Omental fat pad (tissue), 4 donors: Measurements from ENCODE around the gene EPSTI1. TPM values are rescaled to one million over a fixed set of nuclear protein-coding genes. Genes with fewer than 3 reads are reported as not detected.

Experiments used
- ATAC-seq: fragments of 150-250 bp; one replicate; pipeline ENCODE4 v1.9.1; 2016; ENCODE audit warnings: mild to moderate bottlenecking, moderate library complexity; ENCODE audit not compliant: low FRiP score
- DNase-seq: peaks from one replicate; pipeline ENCODE4 v3.0.0-alpha.2; 2019; ENCODE audit warnings: low spot score
- CTCF ChIP-seq, 3 donors: fragments of 450-650 bp; IDR thresholded peaks; one replicate each; pipeline ENCODE4 v1.5.1; 2016 to 2017; ENCODE audit warnings: antibody characterized with exemption in 3 of 3, mild to moderate bottlenecking in 3 of 3, moderate library complexity in 2 of 3
- total RNA-seq, 4 donors: library from RNA; depleted of rRNA; stranded (reverse); fragments of >200 nt; gene quantifications; one replicate each; pipeline ENCODE4 v1.1.0, GENCODE V29; 2016

Gene EPSTI1
- total RNA-seq, 4 donors from 2014 or later = 8.3 to 31.8 (median 10.9) TPM

DNA sequence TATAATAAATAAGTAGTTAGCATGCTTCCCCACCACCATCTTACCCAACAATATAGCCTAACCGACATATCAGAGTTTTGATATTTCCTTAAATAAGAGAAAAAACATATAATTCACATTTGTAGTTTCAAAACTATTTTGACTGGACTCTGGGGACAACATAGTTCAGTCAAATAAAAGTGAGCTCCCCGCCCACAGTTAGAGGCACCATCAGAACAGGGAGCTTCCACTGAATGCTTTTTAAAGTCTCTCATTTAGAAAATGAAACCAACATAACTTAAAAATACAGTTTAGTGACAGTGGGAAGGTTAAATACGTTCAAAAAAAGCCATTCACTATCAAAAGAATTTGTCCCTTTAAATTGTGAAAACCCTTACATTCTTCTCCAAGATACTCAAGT lies 92.8 kb downstream of the EPSTI1 start:
- DNase-seq (no peak), ATAC-seq (no peak)
- no peak for TF ChIP-seq CTCF (IDR thresholded peaks at IDR 0.05)

DNA sequence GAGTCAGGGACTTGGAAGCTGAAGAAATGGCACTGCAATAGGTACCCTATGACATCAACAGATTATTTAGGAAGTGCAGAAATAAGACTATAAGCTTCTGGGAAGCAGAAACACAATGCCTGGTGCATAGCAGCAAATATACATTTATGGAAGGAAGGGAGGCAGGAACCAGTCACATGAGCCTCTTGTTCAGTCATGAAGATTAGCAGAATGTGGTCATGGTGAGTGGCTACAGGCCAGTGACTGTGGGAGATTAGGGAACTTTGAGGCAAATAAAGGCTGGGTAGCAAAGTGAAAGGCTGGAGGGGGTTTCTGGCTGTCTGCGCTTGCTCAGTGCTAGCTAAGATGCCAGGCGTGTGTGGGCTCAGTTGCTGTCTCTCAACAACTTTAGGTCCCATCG lies 96.3 kb downstream of the EPSTI1 start:
- no peak for ATAC-seq
- TF ChIP-seq CTCF (IDR thresholded peaks at IDR 0.05) = no peak
- DNase-seq = no peak

DNA sequence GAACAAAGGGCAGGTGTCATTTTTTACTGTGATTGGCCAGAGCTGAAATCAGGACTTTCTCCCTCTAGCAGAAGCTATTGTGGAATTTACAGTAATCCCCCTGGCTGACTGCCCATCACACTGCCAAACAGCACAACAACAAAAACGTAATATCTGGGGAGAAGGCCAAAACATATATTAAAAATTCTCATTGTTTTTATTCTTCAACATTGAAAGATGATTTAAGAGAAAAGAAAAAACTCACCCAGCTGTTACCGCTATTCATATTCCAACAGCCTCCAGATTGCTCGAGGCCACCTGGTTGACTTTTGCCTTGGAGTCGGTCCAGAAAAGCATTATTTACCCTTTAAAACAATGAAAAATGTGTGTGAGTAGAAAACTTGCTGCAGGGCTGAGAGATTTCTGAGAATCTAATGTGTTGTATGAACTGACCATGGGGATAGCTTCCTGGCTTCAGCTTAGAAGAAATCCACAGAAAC lies 97.2 kb downstream of the EPSTI1 start:
- ATAC-seq = no peak
- DNase-seq = no peak
- TF ChIP-seq CTCF (IDR thresholded peaks at IDR 0.05) = no peak

GRCh38 chr13:42893214-42893671 lies 98.8 kb downstream of the EPSTI1 start:
- no peak for TF ChIP-seq CTCF (IDR thresholded peaks at IDR 0.05)
- DNase-seq = no peak
- ATAC-seq = peak; percentile 65

DNA sequence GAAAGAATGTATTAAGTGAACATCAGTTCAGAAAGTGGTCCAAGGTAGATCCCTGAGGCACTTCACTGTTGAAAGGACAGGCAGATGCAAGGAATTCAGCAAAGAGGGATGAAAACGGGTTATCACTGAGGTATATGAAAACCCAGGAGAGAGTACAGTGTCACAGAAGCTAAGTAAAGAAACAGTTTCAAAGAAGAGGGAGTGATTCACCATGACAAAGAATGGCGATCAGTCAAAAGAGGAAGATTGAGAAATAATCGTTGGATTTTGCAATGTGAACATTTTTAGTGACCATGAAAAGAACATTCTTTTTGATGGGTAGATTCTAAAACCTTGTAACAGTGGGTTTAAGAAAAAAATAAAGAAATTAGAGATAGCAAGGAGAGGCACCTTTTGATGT lies 99.3 kb downstream of the EPSTI1 start:
- peak; percentile 52 for ATAC-seq
- no peak for TF ChIP-seq CTCF (IDR thresholded peaks at IDR 0.05)
- DNase-seq = no peak

DNA sequence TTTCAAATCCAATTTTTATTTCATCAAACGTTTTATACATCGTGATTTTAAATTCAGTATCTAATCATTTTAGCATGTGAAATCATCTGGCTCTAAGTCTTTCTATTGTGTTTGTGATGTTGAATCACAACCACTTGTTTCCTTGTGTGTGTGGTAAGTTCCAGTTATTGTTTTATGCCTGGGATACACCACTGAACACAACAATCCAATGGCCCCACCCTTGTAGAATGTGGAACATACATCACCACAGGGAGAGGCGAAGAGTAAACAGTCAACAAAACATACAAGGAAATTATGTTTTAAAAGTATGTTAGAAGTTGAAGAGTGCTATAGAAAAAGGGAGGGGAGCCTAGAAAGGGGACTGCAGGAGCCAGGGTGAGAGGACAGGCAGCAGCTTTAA lies 100.5 kb downstream of the EPSTI1 start:
- TF ChIP-seq CTCF (IDR thresholded peaks at IDR 0.05) = no peak
- ATAC-seq = no peak
- DNase-seq = no peak

GRCh38 chr13:42885325-42885724 lies 106.7 kb downstream of the EPSTI1 start:
- no peak for DNase-seq
- no peak for ATAC-seq
- TF ChIP-seq CTCF (IDR thresholded peaks at IDR 0.05) = no peak
